NCI-H1417 (cell line): ENCODE measurements around the gene UBAC2.
A peak's percentile ranks its signal among the peaks of the same experiment; 100 is the strongest.

ENCODE experiments used
- DNase-seq, 3 experiments: peaks; one replicate each; lab custom pipeline; 2025; lab: John Stamatoyannopoulos, UW

Gene UBAC2

GRCh38 chr13:99357131-99357596 lies 156.5 kb downstream of the UBAC2 start:
- no peak for DNase-seq

- no peak for DNase-seq
These were observed 157.3 kb downstream of the UBAC2 start for GRCh38 chr13:99357941-99358340.

GRCh38 chr13:99359528-99359927 lies 158.9 kb downstream of the UBAC2 start:
- DNase-seq, result no peak

GRCh38 chr13:99360696-99361095 lies 160.0 kb downstream of the UBAC2 start:
- no peak for DNase-seq

GRCh38 chr13:99361197-99361596 lies 160.5 kb downstream of the UBAC2 start:
- DNase-seq, result no peak

GRCh38 chr13:99362362-99362761 lies 161.7 kb downstream of the UBAC2 start:
- no peak for DNase-seq

GRCh38 chr13:99363391-99363790 lies 162.7 kb downstream of the UBAC2 start:
- no peak for DNase-seq

GRCh38 chr13:99363949-99364348 lies 163.3 kb downstream of the UBAC2 start:
- DNase-seq, result no peak

- no peak for DNase-seq
These were observed 165.7 kb downstream of the UBAC2 start for GRCh38 chr13:99366075-99366987.

GRCh38 chr13:99367106-99367616 lies 166.5 kb downstream of the UBAC2 start:
- no peak for DNase-seq

GRCh38 chr13:99367663-99368448 lies 167.2 kb downstream of the UBAC2 start:
- no peak for DNase-seq

- peak in 2 of 3 experiments; percentile 17 to 83 for DNase-seq
These were observed 170.0 kb downstream of the UBAC2 start for GRCh38 chr13:99370481-99371275.

- DNase-seq, result no peak
These were observed 171.3 kb downstream of the UBAC2 start for GRCh38 chr13:99371956-99372355.

GRCh38 chr13:99373436-99373835 lies 172.8 kb downstream of the UBAC2 start:
- DNase-seq, result no peak

GRCh38 chr13:99374169-99374991 lies 173.7 kb downstream of the UBAC2 start:
- DNase-seq, result no peak

- DNase-seq, result no peak
These were observed 174.5 kb downstream of the UBAC2 start for GRCh38 chr13:99374994-99375737.

GRCh38 chr13:99375738-99376080 lies 175.1 kb downstream of the UBAC2 start:
- no peak for DNase-seq

- DNase-seq, result peak in 1 of 3 experiments; percentile 65
These were observed 175.5 kb downstream of the UBAC2 start for GRCh38 chr13:99376132-99376531.

- no peak for DNase-seq
These were observed 176.3 kb downstream of the UBAC2 start for GRCh38 chr13:99376924-99377323.

GRCh38 chr13:99377641-99378040 lies 177.0 kb downstream of the UBAC2 start:
- DNase-seq, result no peak
